Measurements from ENCODE around the gene NEDD8.
A peak's percentile ranks its signal among the peaks of the same experiment; 100 is the strongest.
"Not testable (repeated sequence)": the region's sequence is repeated elsewhere in the genome, so short reads cannot be mapped to it uniquely, and the experiment has no call there.

NEDD8 gene

GRCh38 chr14:24231263-24232120 lies 675 bp downstream of the NEDD8 start:
- peak overlapping the region; percentile 84 for H3K4me3 ChIP-seq (replicated peaks; ENCODE audit: low read depth, low read length)
- DNase-seq (ENCODE audit: extremely low read depth, insufficient read length): no peak
- TF ChIP-seq, protein P1, sequence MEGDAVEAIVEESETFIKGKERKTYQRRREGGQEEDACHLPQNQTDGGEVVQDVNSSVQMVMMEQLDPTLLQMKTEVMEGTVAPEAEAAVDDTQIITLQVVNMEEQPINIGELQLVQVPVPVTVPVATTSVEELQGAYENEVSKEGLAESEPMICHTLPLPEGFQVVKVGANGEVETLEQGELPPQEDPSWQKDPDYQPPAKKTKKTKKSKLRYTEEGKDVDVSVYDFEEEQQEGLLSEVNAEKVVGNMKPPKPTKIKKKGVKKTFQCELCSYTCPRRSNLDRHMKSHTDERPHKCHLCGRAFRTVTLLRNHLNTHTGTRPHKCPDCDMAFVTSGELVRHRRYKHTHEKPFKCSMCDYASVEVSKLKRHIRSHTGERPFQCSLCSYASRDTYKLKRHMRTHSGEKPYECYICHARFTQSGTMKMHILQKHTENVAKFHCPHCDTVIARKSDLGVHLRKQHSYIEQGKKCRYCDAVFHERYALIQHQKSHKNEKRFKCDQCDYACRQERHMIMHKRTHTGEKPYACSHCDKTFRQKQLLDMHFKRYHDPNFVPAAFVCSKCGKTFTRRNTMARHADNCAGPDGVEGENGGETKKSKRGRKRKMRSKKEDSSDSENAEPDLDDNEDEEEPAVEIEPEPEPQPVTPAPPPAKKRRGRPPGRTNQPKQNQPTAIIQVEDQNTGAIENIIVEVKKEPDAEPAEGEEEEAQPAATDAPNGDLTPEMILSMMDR (IDR thresholded peaks at IDR 0.05; ENCODE audit: insufficient read depth, low read length, poor library complexity, severe bottlenecking): no peak
- peaks cover 10% of the 10 kb centered on the region for H3K36me3 ChIP-seq (ENCODE audit: control insufficient read depth, insufficient read depth, low read length)
- H3K27me3 ChIP-seq (replicated peaks; ENCODE audit: control insufficient read depth, insufficient read depth, low read length): no peaks in the 10 kb centered on the region

DNA sequence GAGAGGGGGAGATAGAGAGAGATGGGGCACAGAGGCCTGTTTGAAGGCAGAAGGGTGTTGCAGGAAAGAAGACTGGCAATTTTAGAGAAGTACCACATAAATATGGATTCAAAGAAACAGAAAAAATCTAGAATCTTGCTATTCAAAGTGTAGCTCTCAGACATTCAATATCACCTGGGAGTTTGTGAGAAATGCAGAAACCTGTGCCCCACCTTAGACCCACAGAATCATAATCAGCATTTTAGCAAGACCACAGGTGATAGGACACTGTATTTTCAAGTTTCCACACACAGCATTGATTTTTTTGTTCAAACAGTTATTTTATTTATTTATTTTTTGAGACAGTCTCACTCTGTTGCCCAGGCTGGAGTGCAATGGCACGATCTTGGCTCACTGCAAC lies 3.3 kb downstream of the NEDD8 start:
- no peak for DNase-seq (ENCODE audit: extremely low read depth, insufficient read length)
- Histone ChIP-seq H3K27me3 (replicated peaks; ENCODE audit: control insufficient read depth, insufficient read depth, low read length) (no peaks in the 10 kb centered on the region), H3K4me3 (replicated peaks; ENCODE audit: low read depth, low read length) (no peak overlapping the region), H3K36me3 (ENCODE audit: control insufficient read depth, insufficient read depth, low read length) (no peaks in the 10 kb centered on the region; the same call in 1 of the 2 replicates)
- TF ChIP-seq, protein P1 (IDR thresholded peaks at IDR 0.05; ENCODE audit: insufficient read depth, low read length, poor library complexity, severe bottlenecking): no peak

GRCh38 chr14:24226473-24226872 lies 5.7 kb downstream of the NEDD8 start:
- H3K4me3 ChIP-seq (replicated peaks; ENCODE audit: low read depth, low read length): no peak overlapping the region

GRCh38 chr14:24224618-24225071 lies 7.5 kb downstream of the NEDD8 start:
- TF ChIP-seq, protein P1 (IDR thresholded peaks at IDR 0.05; ENCODE audit: insufficient read depth, low read length, poor library complexity, severe bottlenecking): no peak
- Histone ChIP-seq H3K36me3 (ENCODE audit: control insufficient read depth, insufficient read depth, low read length) (no peaks in the 10 kb centered on the region; the same call in 1 of the 2 replicates), H3K4me3 (replicated peaks; ENCODE audit: low read depth, low read length) (no peak overlapping the region), H3K27me3 (replicated peaks; ENCODE audit: control insufficient read depth, insufficient read depth, low read length) (no peaks in the 10 kb centered on the region)
- DNase-seq (ENCODE audit: extremely low read depth, insufficient read length): no peak

More at GRCh38 chr14:24226473-24226872, 5.7 kb downstream of the NEDD8 start:
- no peaks in the 10 kb centered on the region; the same call in 1 of the 2 replicates for H3K36me3 ChIP-seq (ENCODE audit: control insufficient read depth, insufficient read depth, low read length)
- no peak for DNase-seq (ENCODE audit: extremely low read depth, insufficient read length)
- H3K27me3 ChIP-seq (replicated peaks; ENCODE audit: control insufficient read depth, insufficient read depth, low read length): no peaks in the 10 kb centered on the region
- TF ChIP-seq, protein P1 (IDR thresholded peaks at IDR 0.05; ENCODE audit: insufficient read depth, low read length, poor library complexity, severe bottlenecking): no peak

DNA sequence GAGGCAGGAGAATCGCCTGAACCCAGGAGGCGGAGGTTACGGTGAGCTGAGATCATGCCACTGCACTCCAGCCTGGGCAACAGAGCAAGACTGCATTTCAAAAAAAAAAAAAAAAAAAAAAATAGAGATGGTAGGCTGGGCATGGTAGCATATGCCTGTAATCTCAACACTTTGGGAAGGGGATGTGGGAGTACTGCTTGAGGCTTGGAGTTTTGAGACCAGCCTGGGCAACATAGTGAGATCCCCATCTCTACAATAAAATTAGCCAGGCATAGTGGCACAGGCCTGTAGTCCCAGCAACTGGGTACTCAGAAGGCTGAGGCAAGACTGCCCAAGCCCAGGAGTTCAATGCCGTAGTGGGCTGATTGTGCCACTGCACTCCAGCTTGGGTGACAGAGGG lies 9.2 kb downstream of the NEDD8 start:
- H3K36me3 ChIP-seq (ENCODE audit: control insufficient read depth, insufficient read depth, low read length); H3K27me3 ChIP-seq (replicated peaks; ENCODE audit: control insufficient read depth, insufficient read depth, low read length); DNase-seq (ENCODE audit: extremely low read depth, insufficient read length); H3K4me3 ChIP-seq (replicated peaks; ENCODE audit: low read depth, low read length): not testable (repeated sequence)

DNA sequence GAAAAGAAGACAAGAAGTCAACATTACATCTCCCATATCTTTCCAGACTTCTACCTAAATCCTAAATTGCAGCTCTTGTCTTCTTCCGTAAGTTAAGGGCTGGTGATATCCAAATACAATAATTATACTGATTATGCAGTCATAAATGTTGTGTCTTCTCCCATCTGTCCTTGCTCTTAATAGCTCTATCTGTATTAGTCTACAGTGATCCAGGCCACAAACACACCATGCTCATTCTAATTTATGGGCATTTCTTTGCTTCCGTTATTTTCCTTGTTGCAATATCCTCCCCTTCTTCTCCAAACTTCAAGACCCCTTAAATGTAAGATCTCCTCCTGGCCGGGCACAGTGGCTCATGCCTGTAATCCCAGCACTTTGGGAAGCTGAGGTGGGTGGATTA lies 12.6 kb downstream of the NEDD8 start:
- no peak for DNase-seq (ENCODE audit: extremely low read depth, insufficient read length)
- H3K36me3 ChIP-seq (ENCODE audit: control insufficient read depth, insufficient read depth, low read length): peaks cover 3% of the 10 kb centered on the region; the same call in 1 of the 2 replicates
- H3K27me3 ChIP-seq (replicated peaks; ENCODE audit: control insufficient read depth, insufficient read depth, low read length): no peaks in the 10 kb centered on the region
- TF ChIP-seq, protein P1 (IDR thresholded peaks at IDR 0.05; ENCODE audit: insufficient read depth, low read length, poor library complexity, severe bottlenecking): no peak
- H3K4me3 ChIP-seq (replicated peaks; ENCODE audit: low read depth, low read length): no peak overlapping the region
